Smooth muscle cell (in vitro differentiated cells): Measurements from ENCODE around the gene ARPC1B. TPM values are rescaled to one million over a fixed set of nuclear protein-coding genes. Genes with fewer than 3 reads are reported as not detected.

Experiments
- DNase-seq: peaks from one replicate; lab custom pipeline; 2025; ENCODE audit not compliant: unreplicated experiment; lab: John Stamatoyannopoulos, UW
- H2AFZ ChIP-seq: fragments of 200-600 bp; sonication (generic); 2 replicates; pipeline ENCODE4 v1.6.0; 2016; ENCODE audit warnings: antibody characterized with exemption, low read depth, mild to moderate bottlenecking
- H3F3A ChIP-seq: fragments of 200-600 bp; sonication (generic); 2 replicates; pipeline ENCODE4 v1.6.0; 2017; ENCODE audit warnings: antibody characterized with exemption, low read depth
- H3K27ac ChIP-seq: fragments of 200-600 bp; sonication (generic); 2 replicates; pipeline ENCODE4 v1.5.1; 2016; ENCODE audit warnings: low read depth, mild to moderate bottlenecking
- H3K27me3 ChIP-seq: fragments of 200-600 bp; sonication (generic); 2 replicates; pipeline ENCODE4 v1.6.1; 2016; ENCODE audit warnings: low read depth, mild to moderate bottlenecking
- H3K36me3 ChIP-seq: fragments of 200-600 bp; sonication (generic); 2 replicates; pipeline ENCODE4 v1.5.1; 2016; ENCODE audit warnings: low read depth
- H3K4me1 ChIP-seq: fragments of 200-600 bp; sonication (generic); 2 replicates; pipeline ENCODE4 v1.5.1; 2016; ENCODE audit warnings: low read depth
- H3K4me2 ChIP-seq: fragments of 200-600 bp; sonication (generic); 2 replicates; pipeline ENCODE4 v1.6.0; 2016; ENCODE audit warnings: mild to moderate bottlenecking
- H3K4me3 ChIP-seq: fragments of 200-600 bp; sonication (generic); 2 replicates; pipeline ENCODE4 v1.5.1; 2016; ENCODE audit warnings: mild to moderate bottlenecking
- H3K79me2 ChIP-seq: fragments of 200-600 bp; sonication (generic); 2 replicates; pipeline ENCODE4 v1.6.0; 2016; ENCODE audit warnings: low read depth, mild to moderate bottlenecking
- H3K9ac ChIP-seq: fragments of 200-600 bp; sonication (generic); 2 replicates; pipeline ENCODE4 v1.6.0; 2016; ENCODE audit warnings: low read depth
- H3K9me3 ChIP-seq: fragments of 200-600 bp; sonication (generic); replicated peaks from 2 replicates; pipeline ENCODE4 v1.5.1; 2016; ENCODE audit warnings: low read depth
- H4K20me1 ChIP-seq: fragments of 200-600 bp; sonication (generic); 2 replicates; pipeline ENCODE4 v1.6.0; 2016; ENCODE audit warnings: low read depth
- WGBS: methylation state at CpG from one replicate; pipeline ENCODE4 v1.1.7; 2016; ENCODE audit warnings: low lambda C conversion rate; 5-methylcytosine and 5-hydroxymethylcytosine counted together
- polyA plus RNA-seq: library from polyadenylated mRNA; unstranded; fragments of >200 nt; fragmentation: Nextera tagmentation; extraction: Ambion mirVana; gene quantifications from 2 replicates; pipeline ENCODE4 v1.2.1, GENCODE V29; 2016
- total RNA-seq: library from RNA; depleted of rRNA; stranded (reverse); fragments of >200 nt; gene quantifications from 2 replicates; pipeline ENCODE4 v1.2.3, GENCODE V29; 2014
- TF ChIP-seq, protein P1 (sequence below): fragments of 200-600 bp; sonication (generic); IDR thresholded peaks from 2 replicates; pipeline ENCODE4 v1.5.1; 2017; ENCODE audit warnings: borderline replicate concordance, mild to moderate bottlenecking, antibody characterized with exemption; ENCODE audit not compliant: insufficient read depth, poor library complexity, severe bottlenecking

ARPC1B gene
- total and polyA plus RNA-seq, 2 experiments from 2014 or later, result 105 to 225 TPM

DNA sequence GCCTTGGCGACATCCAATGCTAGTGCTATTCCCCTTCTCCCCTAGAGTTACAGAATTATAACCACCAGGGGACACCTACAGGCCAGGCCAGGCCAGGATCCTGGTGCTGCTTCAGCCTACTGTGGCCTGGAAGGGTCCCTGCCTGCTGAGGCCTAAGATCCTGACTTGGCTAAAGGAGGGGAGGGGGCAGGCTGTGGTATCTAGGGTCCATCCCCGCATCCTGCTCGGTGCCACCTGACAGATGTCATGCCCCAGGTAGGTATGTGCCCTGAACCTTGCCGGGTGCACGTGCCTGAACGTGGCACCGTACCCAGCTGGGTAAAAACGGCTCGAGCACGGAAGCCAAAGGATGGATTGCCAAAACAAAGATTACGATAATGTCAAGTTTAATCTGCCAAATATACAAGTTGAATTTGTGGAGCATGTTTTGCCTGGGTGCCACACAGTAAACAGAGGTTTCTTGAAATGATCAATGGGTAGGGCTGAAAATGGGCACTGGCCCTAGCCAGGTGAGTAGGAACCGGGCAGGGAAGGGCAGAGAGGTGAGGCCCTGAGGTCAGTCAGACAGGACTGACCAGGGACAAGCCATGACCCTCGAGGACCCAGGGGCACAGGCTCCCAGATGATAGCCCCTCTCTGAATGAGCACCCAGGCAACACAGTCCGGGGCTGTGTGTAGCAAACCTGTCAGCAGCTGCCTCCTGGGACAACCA lies 21.2 kb downstream of the ARPC1B start:
- TF ChIP-seq, protein P1, sequence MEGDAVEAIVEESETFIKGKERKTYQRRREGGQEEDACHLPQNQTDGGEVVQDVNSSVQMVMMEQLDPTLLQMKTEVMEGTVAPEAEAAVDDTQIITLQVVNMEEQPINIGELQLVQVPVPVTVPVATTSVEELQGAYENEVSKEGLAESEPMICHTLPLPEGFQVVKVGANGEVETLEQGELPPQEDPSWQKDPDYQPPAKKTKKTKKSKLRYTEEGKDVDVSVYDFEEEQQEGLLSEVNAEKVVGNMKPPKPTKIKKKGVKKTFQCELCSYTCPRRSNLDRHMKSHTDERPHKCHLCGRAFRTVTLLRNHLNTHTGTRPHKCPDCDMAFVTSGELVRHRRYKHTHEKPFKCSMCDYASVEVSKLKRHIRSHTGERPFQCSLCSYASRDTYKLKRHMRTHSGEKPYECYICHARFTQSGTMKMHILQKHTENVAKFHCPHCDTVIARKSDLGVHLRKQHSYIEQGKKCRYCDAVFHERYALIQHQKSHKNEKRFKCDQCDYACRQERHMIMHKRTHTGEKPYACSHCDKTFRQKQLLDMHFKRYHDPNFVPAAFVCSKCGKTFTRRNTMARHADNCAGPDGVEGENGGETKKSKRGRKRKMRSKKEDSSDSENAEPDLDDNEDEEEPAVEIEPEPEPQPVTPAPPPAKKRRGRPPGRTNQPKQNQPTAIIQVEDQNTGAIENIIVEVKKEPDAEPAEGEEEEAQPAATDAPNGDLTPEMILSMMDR, result no peak
- no peak for DNase-seq
- H3K4me1 ChIP-seq, result no peaks in the 10 kb centered on the region
- H2AFZ ChIP-seq, result no peak overlapping the region
- H3K4me3 ChIP-seq, result no peak overlapping the region
- H4K20me1 ChIP-seq, result peaks cover 71% of the 10 kb centered on the region
- no peaks in the 10 kb centered on the region for H3K36me3 ChIP-seq
- WGBS, result 96% methylated on average over 14 of the region's 14 CpGs
- H3K4me2 ChIP-seq, result no peak overlapping the region
- H3K27me3 ChIP-seq, result no peaks in the 10 kb centered on the region
- no peaks in the 10 kb centered on the region for H3K9me3 ChIP-seq
- H3K27ac ChIP-seq, result no peak overlapping the region
- H3F3A ChIP-seq, result peaks cover 17% of the 10 kb centered on the region
- H3K9ac ChIP-seq, result no peak overlapping the region
- H3K79me2 ChIP-seq, result no peaks in the 10 kb centered on the region

DNA sequence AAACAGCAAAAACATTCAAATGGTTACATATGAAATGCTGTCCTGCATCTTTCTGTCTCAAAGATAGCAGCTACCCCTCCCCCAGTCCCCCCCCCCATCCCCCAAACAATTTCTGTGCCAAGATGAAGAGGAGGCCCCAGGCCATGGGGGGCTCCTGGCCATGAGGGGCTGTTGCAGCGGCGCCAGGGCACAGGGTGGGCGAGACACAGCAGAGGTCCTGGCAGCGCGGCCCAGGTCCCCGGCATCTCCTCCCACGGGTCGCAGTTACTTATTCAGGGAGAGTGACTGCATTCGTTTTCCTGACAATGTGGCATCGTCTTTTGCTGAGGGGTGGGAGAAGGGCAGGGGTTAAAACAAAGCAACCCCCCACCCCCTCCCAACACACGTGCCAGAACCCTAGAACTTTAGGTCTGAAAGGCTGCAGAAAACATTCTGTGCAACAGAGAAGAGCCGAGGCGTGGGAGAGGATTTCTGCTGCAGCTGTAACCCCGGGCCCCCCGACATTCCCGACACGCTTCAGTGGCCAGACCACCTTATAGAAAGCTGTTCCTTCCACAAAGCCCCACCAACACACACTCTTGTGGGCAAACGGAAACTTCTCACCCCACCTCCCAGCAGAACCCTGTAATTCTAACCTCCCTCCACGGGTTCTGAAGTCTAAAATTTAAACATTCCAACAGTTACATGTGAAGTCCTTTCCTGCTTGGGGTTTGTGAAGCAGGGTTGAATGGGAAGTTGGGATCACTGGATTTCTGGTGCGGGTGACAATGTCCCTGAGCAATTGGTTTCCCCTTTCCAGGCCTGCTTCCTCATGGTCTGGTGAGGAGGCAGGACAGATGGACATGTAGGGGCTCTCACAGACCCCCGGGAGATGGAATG lies 22.1 kb downstream of the ARPC1B start:
- no peak overlapping the region for H2AFZ ChIP-seq
- no peaks in the 10 kb centered on the region for H3K27me3 ChIP-seq
- no peaks in the 10 kb centered on the region for H3K4me1 ChIP-seq
- WGBS, result 92% methylated on average over 21 of the region's 21 CpGs
- TF ChIP-seq, protein P1, result no peak
- H3K9me3 ChIP-seq, result no peaks in the 10 kb centered on the region
- H3K4me3 ChIP-seq, result no peak overlapping the region
- DNase-seq, result no peak
- H3K79me2 ChIP-seq, result no peaks in the 10 kb centered on the region
- H3K9ac ChIP-seq, result no peak overlapping the region
- peaks cover 73% of the 10 kb centered on the region for H4K20me1 ChIP-seq
- peaks cover 17% of the 10 kb centered on the region for H3F3A ChIP-seq
- H3K4me2 ChIP-seq, result no peak overlapping the region
- no peak overlapping the region for H3K27ac ChIP-seq
- H3K36me3 ChIP-seq, result no peaks in the 10 kb centered on the region

DNA sequence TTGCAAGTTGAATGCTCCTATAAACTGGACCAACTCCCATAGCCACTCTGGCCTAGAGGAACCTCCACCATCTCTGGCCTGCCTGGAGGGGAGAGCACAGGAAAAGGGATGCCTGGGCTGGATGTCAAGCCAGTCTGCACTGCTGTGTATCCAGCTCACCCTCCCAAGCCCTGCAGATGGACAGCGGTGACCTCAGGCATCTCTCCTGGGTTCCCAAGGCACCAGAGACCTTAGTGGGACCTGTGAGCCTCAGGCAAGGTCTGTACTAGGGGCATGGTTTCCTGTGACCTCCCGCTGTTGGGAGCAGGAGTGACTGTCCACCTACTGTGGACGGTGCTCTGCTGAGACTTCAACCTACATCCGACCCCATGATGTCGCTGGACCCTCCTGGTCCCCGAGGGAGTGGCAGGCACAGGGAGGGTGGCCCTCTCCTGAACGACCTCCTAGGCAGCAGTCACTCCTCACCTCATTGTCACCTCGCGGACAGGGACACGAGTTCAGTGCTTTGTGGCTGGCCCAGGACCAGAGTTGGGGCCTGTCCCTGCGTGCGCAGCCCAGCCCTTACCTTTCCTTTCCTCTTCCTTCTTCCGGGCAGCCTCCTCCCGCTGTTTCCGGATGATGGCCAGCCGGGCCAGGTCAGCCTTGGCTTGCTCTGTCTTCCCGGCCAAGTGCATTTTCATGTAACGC lies 22.9 kb downstream of the ARPC1B start:
- no peak overlapping the region for H3K4me2 ChIP-seq
- 96% methylated on average over 18 of the region's 18 CpGs for WGBS
- TF ChIP-seq, protein P1, result no peak

More for the DNA sequence above, 22.9 kb downstream of the ARPC1B start:
- H3K4me1 ChIP-seq, result no peaks in the 10 kb centered on the region
- H3F3A ChIP-seq, result peaks cover 17% of the 10 kb centered on the region
- DNase-seq, result no peak
- no peak overlapping the region for H3K4me3 ChIP-seq
- no peak overlapping the region for H3K27ac ChIP-seq
- H3K9me3 ChIP-seq, result no peaks in the 10 kb centered on the region
- no peak overlapping the region for H3K9ac ChIP-seq
- no peaks in the 10 kb centered on the region for H3K36me3 ChIP-seq
- H3K27me3 ChIP-seq, result no peaks in the 10 kb centered on the region
- peaks cover 65% of the 10 kb centered on the region for H4K20me1 ChIP-seq
- H2AFZ ChIP-seq, result no peak overlapping the region
- no peaks in the 10 kb centered on the region for H3K79me2 ChIP-seq
